Measurements from ENCODE around the gene DHRS12. TPM values are rescaled to one million over a fixed set of nuclear protein-coding genes. Genes with fewer than 3 reads are reported as not detected.

The DHRS12 gene
- total and polyA plus RNA-seq, 12 donors = 4.3 to 33.9 (median 11.6) TPM

DNA sequence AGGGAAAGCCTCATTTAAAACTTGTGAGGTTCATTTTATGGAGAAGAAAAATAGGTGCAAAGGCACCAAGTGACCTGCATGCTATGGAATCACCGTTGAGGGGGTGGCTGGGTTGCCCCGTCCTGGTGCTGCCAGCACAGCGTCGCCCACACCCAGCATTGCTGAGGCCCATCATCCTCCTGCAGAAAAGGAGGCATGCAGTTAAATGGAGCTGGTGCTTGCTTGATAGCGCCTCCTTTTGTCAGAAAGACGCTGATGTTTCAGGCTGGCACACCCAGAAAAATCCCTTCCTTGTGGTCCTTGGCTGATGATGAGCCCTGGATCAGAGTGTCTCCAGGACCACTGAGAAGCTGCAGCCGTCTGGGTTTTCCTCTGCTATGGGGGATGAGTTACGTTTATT lies 36.9 kb downstream of the DHRS12 start:
- Histone ChIP-seq H3K4me1 (replicated peaks in 1 of 2) (peaks cover 4 to 26% of the 10 kb centered on the region in 2 donors), H3K9me3 (replicated peaks in 1 of 3) (no peaks in the 10 kb centered on the region), H3K27me3 (no peaks in the 10 kb centered on the region), H3K36me3 (replicated peaks in 1 of 2) (peaks cover 0 to 13% of the 10 kb centered on the region in 2 donors), H3K4me3 (no peak overlapping the region), H3K27ac (no peak overlapping the region)
- TF ChIP-seq POLR2A (IDR thresholded peaks at IDR 0.05) = no peak
- TF ChIP-seq, protein P1, sequence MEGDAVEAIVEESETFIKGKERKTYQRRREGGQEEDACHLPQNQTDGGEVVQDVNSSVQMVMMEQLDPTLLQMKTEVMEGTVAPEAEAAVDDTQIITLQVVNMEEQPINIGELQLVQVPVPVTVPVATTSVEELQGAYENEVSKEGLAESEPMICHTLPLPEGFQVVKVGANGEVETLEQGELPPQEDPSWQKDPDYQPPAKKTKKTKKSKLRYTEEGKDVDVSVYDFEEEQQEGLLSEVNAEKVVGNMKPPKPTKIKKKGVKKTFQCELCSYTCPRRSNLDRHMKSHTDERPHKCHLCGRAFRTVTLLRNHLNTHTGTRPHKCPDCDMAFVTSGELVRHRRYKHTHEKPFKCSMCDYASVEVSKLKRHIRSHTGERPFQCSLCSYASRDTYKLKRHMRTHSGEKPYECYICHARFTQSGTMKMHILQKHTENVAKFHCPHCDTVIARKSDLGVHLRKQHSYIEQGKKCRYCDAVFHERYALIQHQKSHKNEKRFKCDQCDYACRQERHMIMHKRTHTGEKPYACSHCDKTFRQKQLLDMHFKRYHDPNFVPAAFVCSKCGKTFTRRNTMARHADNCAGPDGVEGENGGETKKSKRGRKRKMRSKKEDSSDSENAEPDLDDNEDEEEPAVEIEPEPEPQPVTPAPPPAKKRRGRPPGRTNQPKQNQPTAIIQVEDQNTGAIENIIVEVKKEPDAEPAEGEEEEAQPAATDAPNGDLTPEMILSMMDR (IDR thresholded peaks at IDR 0.05) = no peak
- no peak for DNase-seq
- intact Hi-C loops (cut with DNase I) = no loop called here
- WGBS, 4 donors = 86 to 98% (median 92%) methylated on average over 8 of the region's 8 CpGs

DNA sequence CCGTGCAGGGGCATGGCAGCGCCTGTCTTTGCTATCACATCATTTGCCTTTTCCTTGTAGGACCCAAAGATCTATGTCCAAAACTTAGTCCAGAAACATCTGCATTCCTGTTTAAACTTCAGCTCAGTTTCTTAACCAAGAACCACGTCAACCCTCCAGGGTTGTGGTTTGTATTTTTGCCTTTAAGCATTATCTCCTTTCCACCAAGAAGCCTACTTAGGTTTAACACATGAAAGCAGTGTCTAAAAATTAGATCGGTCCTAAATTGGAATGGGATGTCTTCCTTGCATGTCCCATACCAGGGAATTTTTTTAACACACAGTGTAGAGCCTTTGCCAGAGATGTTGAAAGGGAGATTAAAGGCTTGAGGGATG lies 38.8 kb downstream of the DHRS12 start:
- peak overlapping the region in 2 of 5 donors; percentile 45 to 70 for H3K27ac ChIP-seq
- H3K36me3 ChIP-seq (replicated peaks in 1 of 2) = peaks cover 0 to 31% of the 10 kb centered on the region in 2 donors
- no peak for TF ChIP-seq POLR2A (IDR thresholded peaks at IDR 0.05)
- TF ChIP-seq, protein P1 (IDR thresholded peaks at IDR 0.05) = no peak
- no peak overlapping the region for H3K4me3 ChIP-seq
- WGBS, 4 donors = 86 to 93% (median 87%) methylated on average over 4 of the region's 4 CpGs
- no peaks in the 10 kb centered on the region for H3K9me3 ChIP-seq (replicated peaks in 1 of 3)
- no peak for DNase-seq
- H3K27me3 ChIP-seq = no peaks in the 10 kb centered on the region
- peaks cover 4 to 18% of the 10 kb centered on the region in 2 donors for H3K4me1 ChIP-seq (replicated peaks in 1 of 2)
- intact Hi-C loops (cut with DNase I) = no loop called here

DNA sequence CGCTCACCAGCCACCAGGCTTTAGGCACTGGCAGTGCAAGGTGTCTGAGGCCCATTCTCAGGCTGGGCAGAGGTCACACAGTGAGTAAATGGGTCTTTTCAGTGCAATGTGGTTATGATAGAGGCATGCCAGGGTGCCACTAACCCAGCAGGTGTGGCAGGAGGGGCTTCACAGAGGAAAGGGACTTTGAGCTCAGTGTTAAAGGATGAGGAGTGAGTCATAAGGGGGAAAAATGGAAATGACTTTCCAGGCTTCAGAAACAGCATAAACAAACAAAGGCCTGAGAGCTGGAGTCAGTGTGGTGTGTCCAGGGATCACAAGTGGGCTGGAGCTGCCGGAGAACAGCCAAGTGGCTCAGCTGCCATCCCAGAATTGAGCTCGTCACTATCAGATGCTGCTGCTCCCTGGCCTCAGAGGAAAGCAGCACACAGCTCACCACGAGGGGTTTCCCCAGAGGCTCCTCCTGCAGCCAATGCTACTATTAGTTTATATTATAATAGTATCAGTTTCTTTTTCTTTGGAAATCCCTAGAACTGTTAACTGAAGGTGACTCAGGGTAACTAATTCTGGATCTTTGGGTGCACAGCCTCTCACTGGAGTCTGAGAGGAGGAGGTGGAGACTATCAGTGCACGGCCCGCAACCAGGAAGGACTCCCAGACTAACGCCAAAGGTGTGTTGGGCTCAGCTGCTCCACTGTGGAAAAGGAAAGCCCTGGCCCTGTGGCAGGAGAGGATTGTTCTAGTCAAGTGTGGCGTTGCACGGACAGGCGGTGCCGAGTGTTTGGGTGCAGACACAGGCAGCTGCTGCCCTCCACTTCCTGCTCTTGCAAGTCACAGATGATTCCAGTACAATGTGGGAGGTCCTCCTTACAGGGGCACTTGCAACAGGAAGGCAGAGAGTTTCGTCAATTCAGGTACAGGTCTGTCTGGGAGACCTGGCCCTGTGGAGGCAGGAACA lies 39.5 kb downstream of the DHRS12 start:
- H3K27me3 ChIP-seq = no peaks in the 10 kb centered on the region
- intact Hi-C loops (cut with DNase I) = no loop called here
- 53 to 82% (median 70%) methylated on average over 9 to 12 of the region's 12 CpGs for WGBS, 4 donors
- peaks cover 0 to 38% of the 10 kb centered on the region in 2 donors for H3K36me3 ChIP-seq (replicated peaks in 1 of 2)
- no peak for TF ChIP-seq POLR2A (IDR thresholded peaks at IDR 0.05)
- TF ChIP-seq, protein P1 (IDR thresholded peaks at IDR 0.05) = no peak
- H3K4me1 ChIP-seq (replicated peaks in 1 of 2) = peaks cover 2 to 11% of the 10 kb centered on the region in 2 donors
- no peaks in the 10 kb centered on the region for H3K9me3 ChIP-seq (replicated peaks in 1 of 3)
- DNase-seq = peak in 1 of 7 donors; percentile 31
- peak overlapping the region in 3 of 5 donors; percentile 7 to 70 (median 45) for H3K27ac ChIP-seq
- H3K4me3 ChIP-seq = no peak overlapping the region

DNA sequence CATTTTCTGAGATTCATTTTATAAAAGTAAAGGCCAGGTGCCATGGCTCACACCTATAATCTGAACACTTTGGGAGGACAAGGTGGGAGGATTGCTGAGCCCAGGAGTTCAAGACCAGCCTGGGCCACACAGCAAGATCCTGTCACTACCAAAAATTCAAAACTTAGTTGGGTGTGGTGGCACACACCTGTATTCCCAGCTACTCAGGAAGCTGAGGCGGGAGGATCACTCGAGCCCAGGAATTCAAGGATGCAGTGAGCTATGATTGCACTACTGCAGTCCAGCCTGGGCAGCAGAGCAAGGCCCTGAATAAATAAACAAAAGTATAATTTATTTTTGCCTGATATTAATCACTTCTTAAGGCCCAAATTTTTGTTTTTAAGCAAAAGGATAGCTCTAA lies 40.5 kb downstream of the DHRS12 start:
- 84 to 97% (median 90%) methylated on average over 2 of the region's 2 CpGs for WGBS, 4 donors
- intact Hi-C loops (cut with DNase I) = no loop called here
- Histone ChIP-seq H3K36me3 (replicated peaks in 1 of 2) (peaks cover 0 to 48% of the 10 kb centered on the region in 2 donors), H3K27me3 (no peaks in the 10 kb centered on the region), H3K27ac (no peak overlapping the region), H3K4me1 (replicated peaks in 1 of 2) (peaks cover 0 to 4% of the 10 kb centered on the region in 2 donors), H3K9me3 (replicated peaks in 1 of 3) (no peaks in the 10 kb centered on the region), H3K4me3 (no peak overlapping the region)
- DNase-seq = no peak
- TF ChIP-seq, protein P1 (IDR thresholded peaks at IDR 0.05) = no peak
- TF ChIP-seq POLR2A (IDR thresholded peaks at IDR 0.05) = no peak

All from adrenal gland (tissue), 12 donors.